Breast epithelium (tissue), 3 donors: ENCODE data around the gene VEZT.

Experiments
- POLR2A ChIP-seq: fragments of 450-650 bp; IDR thresholded peaks from one replicate; pipeline ENCODE4 v1.6.1; 2016; ENCODE audit warnings: antibody characterized with exemption, mild to moderate bottlenecking, moderate library complexity
- TF ChIP-seq, protein P1 (sequence below), 3 donors: fragments of 450-650 bp; IDR thresholded peaks; one replicate each; pipeline ENCODE4 v1.5.1; 2016 to 2017; ENCODE audit warnings: antibody characterized with exemption in 3 of 3, mild to moderate bottlenecking in 3 of 3, moderate library complexity in 3 of 3

DNA sequence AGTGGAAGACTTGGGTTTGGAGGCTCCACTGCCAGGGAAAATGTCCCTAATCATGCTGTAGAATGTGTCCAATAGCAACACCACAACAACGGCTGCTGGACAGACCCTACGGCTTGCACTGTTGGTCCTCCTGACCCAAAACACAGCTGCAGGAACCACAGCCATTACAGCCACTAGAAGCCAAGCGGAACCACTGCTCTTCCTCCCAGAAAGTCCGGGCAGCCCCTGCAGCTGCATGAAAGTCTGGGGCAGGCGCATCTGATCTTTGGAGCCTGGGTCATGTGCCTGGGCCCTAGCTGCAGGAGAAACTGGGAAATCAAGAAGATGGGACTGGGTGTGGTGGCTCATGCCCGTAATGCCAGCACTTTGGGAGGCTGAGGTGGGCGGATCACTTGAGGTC lies 131.7 kb downstream of the VEZT start:
- TF ChIP-seq, protein P1, sequence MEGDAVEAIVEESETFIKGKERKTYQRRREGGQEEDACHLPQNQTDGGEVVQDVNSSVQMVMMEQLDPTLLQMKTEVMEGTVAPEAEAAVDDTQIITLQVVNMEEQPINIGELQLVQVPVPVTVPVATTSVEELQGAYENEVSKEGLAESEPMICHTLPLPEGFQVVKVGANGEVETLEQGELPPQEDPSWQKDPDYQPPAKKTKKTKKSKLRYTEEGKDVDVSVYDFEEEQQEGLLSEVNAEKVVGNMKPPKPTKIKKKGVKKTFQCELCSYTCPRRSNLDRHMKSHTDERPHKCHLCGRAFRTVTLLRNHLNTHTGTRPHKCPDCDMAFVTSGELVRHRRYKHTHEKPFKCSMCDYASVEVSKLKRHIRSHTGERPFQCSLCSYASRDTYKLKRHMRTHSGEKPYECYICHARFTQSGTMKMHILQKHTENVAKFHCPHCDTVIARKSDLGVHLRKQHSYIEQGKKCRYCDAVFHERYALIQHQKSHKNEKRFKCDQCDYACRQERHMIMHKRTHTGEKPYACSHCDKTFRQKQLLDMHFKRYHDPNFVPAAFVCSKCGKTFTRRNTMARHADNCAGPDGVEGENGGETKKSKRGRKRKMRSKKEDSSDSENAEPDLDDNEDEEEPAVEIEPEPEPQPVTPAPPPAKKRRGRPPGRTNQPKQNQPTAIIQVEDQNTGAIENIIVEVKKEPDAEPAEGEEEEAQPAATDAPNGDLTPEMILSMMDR (IDR thresholded peaks at IDR 0.05): no peak
- no peak for TF ChIP-seq POLR2A
